Measurements from ENCODE around the gene EXD3. TPM values are rescaled to one million over a fixed set of nuclear protein-coding genes. Genes with fewer than 3 reads are reported as not detected.

The EXD3 gene
- total RNA-seq, 1 experiment from 2014 or later = 15.3 TPM

DNA sequence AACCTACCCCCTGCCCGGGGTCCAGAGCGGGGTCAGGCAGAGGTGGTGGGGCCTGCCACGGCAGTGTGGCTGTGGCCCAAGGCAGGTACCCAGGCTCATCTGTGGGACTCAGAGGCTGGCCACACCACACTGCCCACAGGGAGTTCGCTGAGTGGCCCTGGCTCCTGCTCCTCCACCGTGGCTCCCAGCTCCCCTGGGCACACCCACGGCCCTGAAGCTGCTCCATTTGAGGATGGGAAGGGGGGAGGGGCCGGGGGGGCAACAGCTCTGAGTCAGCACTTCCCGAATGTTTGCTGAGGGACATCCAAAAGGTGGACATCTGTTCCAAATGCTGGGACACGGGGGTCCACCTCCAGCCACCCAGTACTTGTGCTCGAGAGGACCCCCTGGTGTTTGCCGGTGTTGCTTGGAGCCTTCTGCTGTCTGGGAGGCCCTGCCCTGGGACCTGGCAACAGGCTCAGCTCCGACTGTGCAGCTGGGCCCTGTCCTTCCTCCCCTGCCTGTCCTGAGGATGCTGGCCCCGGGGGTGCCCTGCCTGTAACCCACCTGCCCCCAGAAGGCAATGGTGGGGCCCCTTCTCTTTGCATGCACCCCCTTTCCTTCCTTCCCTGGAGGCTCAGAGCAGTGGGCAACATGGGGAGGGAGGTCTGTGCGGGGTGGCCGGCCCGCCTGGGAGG lies 118.4 kb downstream of the EXD3 start:
- Mint-ChIP-seq H3K4me1 (peaks cover 12 to 34% of the 10 kb centered on the region in 2 experiments), H3K27me3 (ENCODE audit: low read depth) (peaks cover 15% of the 10 kb centered on the region), H3K4me3 (no peak overlapping the region), H3K27ac (no peak overlapping the region), H3K36me3 (ENCODE audit: insufficient read depth in 1 of 3, low read depth in 3 of 3) (peaks cover 0 to 2% (median 0%) of the 10 kb centered on the region in 3 experiments; a peak in 3 of 7 replicates), H3K9me3 (peaks cover 0 to 2% of the 10 kb centered on the region in 2 experiments; a peak in 3 of 5 replicates)
- Histone ChIP-seq H3K18ac (ENCODE audit: insufficient read length, low read depth, low read length) (no peak overlapping the region), H3K9me3 (ENCODE audit: control insufficient read depth, low read depth, low read length) (no peaks in the 10 kb centered on the region), H2AFZ (ENCODE audit: low read length) (no peak overlapping the region), H3K14ac (ENCODE audit: insufficient read depth, low read length) (no peak overlapping the region), H2BK5ac (ENCODE audit: insufficient read length, low read length) (no peak overlapping the region), H4K5ac (ENCODE audit: insufficient read length, low read depth, low read length) (no peak overlapping the region), H3T11ph (ENCODE audit: low read length) (no peak overlapping the region), H2BK12ac (ENCODE audit: insufficient read length, low read depth, low read length) (no peak overlapping the region), H2AK5ac (ENCODE audit: insufficient read length, low read length) (no peak overlapping the region), H3K27me3 (ENCODE audit: insufficient read depth, low read length) (no peaks in the 10 kb centered on the region; the same call in 1 of the 2 replicates), H3K79me2 (ENCODE audit: insufficient read depth, low read length) (no peaks in the 10 kb centered on the region), H2BK20ac (ENCODE audit: low read depth, low read length, poor library complexity, severe bottlenecking) (no peak overlapping the region), H4K8ac (replicated peaks; ENCODE audit: insufficient read length, low read depth, low read length) (no peak overlapping the region), H2BK120ac (ENCODE audit: low read depth, low read length, poor library complexity, severe bottlenecking) (no peak overlapping the region), H4K91ac (ENCODE audit: insufficient read length, low read depth, low read length) (no peak overlapping the region), H3K23me2 (ENCODE audit: insufficient read length, low read depth, low read length, poor library complexity, severe bottlenecking) (peaks cover 5% of the 10 kb centered on the region), H2BK15ac (ENCODE audit: low read depth, low read length) (no peak overlapping the region), H3K56ac (ENCODE audit: insufficient read length, low read depth, low read length) (no peak overlapping the region), H3K4me2 (ENCODE audit: insufficient read depth, insufficient read length, low read length) (no peak overlapping the region), H4K20me1 (ENCODE audit: control insufficient read depth, insufficient read depth, insufficient read length) (no peaks in the 10 kb centered on the region), H3K9ac (ENCODE audit: extremely low read depth, insufficient read length, low read length) (no peak overlapping the region), H3K4me1 (ENCODE audit: insufficient read depth, low read length) (no peaks in the 10 kb centered on the region; the same call in 1 of the 2 replicates), H3K23ac (ENCODE audit: insufficient read length, low read depth, low read length) (no peak overlapping the region), H3K27ac (ENCODE audit: insufficient read length, low read depth, low read length) (no peak overlapping the region), H3K4ac (ENCODE audit: low read depth, low read length) (no peak overlapping the region), H3K79me1 (ENCODE audit: insufficient read depth, low read depth, low read length, poor library complexity, severe bottlenecking) (no peaks in the 10 kb centered on the region)
- WGBS (ENCODE audit: extremely low coverage, insufficient read length, low lambda C conversion rate) = no CpG with 5 or more reads among the region's 16 CpGs
- TF ChIP-seq, protein P1, sequence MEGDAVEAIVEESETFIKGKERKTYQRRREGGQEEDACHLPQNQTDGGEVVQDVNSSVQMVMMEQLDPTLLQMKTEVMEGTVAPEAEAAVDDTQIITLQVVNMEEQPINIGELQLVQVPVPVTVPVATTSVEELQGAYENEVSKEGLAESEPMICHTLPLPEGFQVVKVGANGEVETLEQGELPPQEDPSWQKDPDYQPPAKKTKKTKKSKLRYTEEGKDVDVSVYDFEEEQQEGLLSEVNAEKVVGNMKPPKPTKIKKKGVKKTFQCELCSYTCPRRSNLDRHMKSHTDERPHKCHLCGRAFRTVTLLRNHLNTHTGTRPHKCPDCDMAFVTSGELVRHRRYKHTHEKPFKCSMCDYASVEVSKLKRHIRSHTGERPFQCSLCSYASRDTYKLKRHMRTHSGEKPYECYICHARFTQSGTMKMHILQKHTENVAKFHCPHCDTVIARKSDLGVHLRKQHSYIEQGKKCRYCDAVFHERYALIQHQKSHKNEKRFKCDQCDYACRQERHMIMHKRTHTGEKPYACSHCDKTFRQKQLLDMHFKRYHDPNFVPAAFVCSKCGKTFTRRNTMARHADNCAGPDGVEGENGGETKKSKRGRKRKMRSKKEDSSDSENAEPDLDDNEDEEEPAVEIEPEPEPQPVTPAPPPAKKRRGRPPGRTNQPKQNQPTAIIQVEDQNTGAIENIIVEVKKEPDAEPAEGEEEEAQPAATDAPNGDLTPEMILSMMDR (conservative IDR thresholded peaks at IDR 0.05) = no peak
- DNase-seq = peak; percentile 30
